Posterior vena cava (tissue), 2 donors: ENCODE measurements around the gene MRPL52. TPM values are rescaled to one million over a fixed set of nuclear protein-coding genes. Genes with fewer than 3 reads are reported as not detected.

ENCODE experiments used
- DNase-seq: peaks from one replicate; pipeline ENCODE4 v3.0.0-alpha.2; 2020; ENCODE audit warnings: low spot score
- intact Hi-C, 2 donors: fragments of 100-400 bp; cut with DNase I; formaldehyde crosslinking; loops; one replicate each; pipeline versions ENCODE4 v1.14.1 to v1.14.2; 2022 to 2023
- total RNA-seq, 2 donors: library from RNA; stranded (reverse); fragmentation: NEBNext Ultra II Directional; extraction: Animal tissue kit (Norgen Biotek cat#: 25700); gene quantifications; one replicate each; pipeline ENCODE4 v1.2.1, GENCODE V29; 2021
- donor health status: DM: yes; HTN: yes; CAD: no.
- donor health status: DM: yes; HTN: yes; CAD: no.

MRPL52 gene
- total RNA-seq, 2 donors from 2014 or later = 58.5 to 58.9 TPM

DNA sequence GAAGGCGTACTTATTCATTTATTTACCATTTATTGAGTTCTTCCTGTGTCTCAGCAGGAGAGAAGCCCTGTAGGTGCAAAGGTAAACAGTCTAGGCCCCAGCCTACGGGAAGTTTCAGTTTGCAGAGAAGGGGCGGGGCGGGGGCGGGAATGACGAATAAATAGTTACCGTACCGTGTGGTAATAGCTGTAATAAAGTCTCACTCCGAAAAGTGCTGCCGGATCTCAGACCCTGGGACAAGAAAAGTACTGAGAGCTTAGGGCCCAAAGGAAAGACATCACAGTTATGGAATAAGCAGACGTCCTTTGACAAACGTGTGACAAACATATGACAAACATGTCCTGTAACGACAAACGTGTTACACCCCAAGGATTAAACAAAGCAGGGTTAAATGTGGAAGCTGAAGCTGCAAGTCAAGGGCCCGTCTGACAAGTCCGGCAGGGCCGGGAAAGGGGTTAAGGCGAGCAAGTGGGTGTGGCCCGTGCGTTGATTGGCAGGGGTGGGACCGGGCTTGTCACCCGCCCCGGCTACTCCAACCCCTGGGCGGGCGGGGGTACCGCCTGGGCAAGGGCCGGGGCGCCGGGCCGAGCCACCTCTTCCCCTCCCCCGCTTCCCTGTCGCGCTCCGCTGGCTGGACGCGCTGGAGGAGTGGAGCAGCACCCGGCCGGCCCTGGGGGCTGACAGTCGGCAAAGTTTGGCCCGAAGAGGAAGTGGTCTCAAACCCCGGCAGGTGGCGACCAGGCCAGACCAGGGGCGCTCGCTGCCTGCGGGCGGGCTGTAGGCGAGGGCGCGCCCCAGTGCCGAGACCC, 41.7 kb downstream of the MRPL52 start, which contains the start of gene LRP10:
Gene LRP10 (plus strand): TSS at position 517 of the 809 bp plus-strand sequence. CDS start 564 bp downstream, outside the sequence.
- DNase-seq = peak; percentile 96
- intact Hi-C loops = loop anchor here in 1 of 2 donors (5.0 kb wide), 1 partner anchor 451 kb away; the partner anchor contains the start of gene PABPN1

DNA sequence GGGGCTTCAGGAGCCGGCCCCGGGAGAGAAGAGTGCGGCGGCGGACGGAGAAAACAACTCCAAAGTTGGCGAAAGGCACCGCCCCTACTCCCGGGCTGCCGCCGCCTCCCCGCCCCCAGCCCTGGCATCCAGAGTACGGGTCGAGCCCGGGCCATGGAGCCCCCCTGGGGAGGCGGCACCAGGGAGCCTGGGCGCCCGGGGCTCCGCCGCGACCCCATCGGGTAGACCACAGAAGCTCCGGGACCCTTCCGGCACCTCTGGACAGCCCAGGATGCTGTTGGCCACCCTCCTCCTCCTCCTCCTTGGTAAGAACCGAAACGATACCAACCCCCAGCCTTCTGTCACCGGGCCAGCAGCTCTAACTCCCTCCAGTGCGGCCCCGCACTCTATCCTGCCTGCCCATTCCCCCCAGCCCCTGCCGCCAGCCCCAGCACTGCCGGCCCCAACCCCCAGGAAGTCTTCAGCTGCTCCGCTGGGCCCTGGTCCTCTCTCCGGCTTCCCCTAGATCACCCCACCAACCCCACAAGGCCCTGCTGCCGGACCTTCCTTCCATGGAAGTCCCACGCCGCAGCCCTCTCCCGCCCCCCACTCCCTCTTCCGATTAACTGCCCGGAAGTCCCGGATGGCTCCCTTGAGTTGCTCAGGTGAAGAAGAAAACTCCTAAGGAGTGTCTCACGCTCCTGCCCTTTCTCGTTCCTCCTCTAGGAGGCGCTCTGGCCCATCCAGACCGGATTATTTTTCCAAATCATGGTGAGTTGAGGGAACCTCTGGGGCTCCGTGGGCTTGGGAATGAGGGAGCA, 42.5 kb downstream of the MRPL52 start:
- peak; percentile 93 for DNase-seq
- intact Hi-C loops = loop anchor here in 1 of 2 donors (5.0 kb wide), 1 partner anchor 450 kb away; the partner anchor contains the start of gene PABPN1

DNA sequence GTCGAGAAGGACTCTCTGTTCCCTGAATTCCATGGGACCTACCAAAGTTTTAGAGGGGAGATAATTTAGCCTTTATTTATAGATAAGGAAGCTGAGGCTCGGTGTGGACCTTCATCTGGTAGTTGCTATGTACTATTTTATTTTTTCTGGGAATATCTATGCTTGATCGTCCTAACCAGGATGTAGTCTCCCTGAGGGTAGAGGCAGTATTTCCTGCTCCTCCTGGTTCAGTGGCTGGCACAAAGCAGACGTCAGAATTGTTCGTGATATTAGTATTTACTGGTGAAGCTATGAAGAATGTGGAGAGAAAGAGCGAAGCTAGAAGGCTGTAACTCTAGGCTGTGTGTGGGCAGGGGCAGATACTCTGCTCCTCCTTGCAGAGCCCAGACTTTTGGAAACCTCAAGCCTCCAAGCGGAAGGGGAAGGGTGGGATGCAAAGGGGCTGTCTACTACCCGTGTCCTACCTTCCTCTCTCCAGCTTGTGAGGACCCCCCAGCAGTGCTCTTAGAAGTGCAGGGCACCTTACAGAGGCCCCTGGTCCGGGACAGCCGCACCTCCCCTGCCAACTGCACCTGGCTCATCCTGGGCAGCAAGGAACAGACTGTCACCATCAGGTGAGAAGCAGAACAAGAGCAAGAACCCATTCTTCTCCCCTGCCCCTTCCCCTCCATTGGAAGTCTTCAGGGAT, 43.3 kb downstream of the MRPL52 start:
- intact Hi-C loops = loop anchor here in 1 of 2 donors (5.0 kb wide), 1 partner anchor 449 kb away; the partner anchor contains the start of gene PABPN1
- DNase-seq = no peak

DNA sequence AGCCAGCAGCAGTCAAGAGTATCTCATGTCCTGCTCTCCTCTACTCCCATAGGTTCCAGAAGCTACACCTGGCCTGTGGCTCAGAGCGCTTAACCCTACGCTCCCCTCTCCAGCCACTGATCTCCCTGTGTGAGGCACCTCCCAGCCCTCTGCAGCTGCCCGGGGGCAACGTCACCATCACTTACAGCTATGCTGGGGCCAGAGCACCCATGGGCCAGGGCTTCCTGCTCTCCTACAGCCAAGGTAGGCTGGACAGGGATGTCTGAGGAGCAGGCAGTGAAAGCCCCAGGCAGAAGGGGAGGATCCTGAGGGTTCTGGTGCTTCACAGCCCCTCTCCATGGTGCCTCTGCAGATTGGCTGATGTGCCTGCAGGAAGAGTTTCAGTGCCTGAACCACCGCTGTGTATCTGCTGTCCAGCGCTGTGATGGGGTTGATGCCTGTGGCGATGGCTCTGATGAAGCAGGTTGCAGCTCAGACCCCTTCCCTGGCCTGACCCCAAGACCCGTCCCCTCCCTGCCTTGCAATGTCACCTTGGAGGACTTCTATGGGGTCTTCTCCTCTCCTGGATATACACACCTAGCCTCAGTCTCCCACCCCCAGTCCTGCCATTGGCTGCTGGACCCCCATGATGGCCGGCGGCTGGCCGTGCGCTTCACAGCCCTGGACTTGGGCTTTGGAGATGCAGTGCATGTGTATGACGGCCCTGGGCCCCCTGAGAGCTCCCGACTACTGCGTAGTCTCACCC, 45.5 kb downstream of the MRPL52 start:
- intact Hi-C loops = no loop called here
- DNase-seq = no peak

DNA sequence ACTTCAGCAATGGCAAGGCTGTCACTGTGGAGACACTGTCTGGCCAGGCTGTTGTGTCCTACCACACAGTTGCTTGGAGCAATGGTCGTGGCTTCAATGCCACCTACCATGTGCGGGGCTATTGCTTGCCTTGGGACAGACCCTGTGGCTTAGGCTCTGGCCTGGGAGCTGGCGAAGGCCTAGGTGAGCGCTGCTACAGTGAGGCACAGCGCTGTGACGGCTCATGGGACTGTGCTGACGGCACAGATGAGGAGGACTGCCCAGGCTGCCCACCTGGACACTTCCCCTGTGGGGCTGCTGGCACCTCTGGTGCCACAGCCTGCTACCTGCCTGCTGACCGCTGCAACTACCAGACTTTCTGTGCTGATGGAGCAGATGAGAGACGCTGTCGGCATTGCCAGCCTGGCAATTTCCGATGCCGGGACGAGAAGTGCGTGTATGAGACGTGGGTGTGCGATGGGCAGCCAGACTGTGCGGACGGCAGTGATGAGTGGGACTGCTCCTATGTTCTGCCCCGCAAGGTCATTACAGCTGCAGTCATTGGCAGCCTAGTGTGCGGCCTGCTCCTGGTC, 46.1 kb downstream of the MRPL52 start:
- DNase-seq = no peak
- intact Hi-C loops = no loop called here

DNA sequence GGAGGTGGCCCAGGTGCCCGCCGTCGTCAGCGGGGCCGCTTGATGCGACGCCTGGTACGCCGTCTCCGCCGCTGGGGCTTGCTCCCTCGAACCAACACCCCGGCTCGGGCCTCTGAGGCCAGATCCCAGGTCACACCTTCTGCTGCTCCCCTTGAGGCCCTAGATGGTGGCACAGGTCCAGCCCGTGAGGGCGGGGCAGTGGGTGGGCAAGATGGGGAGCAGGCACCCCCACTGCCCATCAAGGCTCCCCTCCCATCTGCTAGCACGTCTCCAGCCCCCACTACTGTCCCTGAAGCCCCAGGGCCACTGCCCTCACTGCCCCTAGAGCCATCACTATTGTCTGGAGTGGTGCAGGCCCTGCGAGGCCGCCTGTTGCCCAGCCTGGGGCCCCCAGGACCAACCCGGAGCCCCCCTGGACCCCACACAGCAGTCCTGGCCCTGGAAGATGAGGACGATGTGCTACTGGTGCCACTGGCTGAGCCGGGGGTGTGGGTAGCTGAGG, 47.4 kb downstream of the MRPL52 start:
- intact Hi-C loops = no loop called here
- no peak for DNase-seq

DNA sequence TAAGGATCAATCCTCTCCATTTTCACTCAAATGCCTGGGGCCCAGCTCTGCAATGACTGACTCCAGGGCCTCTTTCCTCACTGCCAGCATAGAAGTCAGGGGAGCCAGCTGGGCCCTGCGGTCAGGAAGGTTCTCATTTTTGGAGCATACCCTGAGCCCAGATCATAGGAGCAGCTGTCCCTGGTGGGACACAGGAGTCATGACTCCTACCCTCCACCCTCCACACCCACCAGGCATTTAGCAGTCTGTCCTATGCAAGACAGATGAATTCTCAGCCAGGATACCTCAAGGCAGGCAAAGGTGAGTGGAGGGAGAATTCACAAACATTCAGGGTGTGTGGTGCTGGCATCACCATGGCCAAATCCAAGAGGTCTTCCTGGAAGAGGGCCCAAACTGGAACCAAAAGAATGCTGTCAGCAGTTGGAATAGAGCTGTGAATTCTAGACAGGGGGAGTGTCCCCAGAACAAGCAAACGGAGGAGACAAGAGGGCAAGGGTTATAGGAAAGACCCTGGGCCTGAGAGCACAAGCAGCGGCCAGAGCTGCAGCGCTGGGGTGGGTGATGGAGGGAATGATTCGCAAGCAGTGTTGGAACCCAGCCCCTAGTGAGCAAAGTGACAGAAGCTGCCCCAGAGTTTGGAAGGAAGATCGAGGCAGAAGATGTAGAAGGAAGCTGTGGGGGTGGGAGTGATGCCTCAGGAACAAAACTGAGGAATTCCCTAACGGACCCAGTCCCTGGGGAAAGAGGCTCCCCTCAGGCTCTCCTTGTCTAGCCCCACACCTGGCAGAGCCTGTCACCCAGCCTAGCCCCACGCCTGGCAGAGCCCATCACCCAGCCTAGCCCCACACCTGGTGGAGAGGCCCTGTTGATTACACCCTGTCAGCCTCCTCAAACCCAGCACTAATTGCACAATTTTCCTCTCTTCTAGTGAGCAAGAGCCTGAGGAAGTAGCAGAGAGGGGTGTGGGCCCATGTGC, 48.9 kb downstream of the MRPL52 start:
- DNase-seq = no peak
- intact Hi-C loops = no loop called here

DNA sequence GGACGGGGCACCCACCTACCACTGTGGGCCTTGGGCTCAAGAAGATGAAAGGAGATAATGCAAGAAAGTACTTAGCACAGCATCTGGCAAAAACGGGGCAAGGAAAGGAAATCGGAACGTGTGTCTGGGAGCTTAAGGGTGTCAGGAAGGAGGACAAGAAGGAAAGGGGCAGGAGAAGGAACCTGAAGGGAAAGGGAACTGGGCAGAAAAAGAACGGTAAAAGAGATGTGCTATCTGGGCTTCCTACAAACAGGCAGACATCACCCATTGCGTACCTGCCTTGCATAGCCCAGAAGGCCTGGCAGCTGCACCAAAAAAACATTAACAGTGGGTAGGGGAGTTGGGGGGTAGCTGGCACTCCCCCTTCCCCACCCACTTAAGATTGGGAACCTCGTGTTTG, 52.4 kb downstream of the MRPL52 start:
- intact Hi-C loops = no loop called here
- no peak for DNase-seq

DNA sequence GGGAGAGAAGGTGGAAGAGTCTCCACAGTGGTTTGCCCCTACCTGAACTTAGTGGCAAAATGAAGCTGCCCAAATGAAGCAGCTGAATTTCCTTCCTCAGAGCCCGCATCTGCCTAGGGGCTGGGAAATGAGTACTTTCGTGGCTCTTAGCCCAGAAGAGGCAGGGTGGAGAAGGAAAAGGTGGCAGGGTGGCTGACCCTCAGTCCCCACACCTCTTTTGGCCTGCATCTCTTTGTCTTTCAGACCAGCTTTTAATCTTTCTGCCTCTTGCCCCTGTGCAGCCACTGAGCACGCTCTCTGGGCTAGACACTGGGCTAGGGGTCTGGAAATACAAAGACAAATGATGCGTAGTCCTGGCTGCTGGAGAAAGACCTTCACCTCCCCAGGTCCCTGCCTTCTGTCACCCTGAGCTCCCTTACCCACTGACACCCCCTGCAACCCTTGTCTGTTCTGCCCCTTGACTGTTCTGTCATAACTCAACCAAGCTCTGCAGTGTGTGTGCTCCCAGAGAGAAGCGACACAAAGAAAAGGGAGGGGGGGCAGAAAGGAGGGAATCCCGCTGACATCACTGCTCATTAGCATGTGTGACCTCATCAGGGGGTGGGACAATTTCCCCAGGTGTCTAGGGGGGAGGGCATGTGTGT, 53.0 kb downstream of the MRPL52 start:
- intact Hi-C loops = no loop called here
- DNase-seq = no peak

DNA sequence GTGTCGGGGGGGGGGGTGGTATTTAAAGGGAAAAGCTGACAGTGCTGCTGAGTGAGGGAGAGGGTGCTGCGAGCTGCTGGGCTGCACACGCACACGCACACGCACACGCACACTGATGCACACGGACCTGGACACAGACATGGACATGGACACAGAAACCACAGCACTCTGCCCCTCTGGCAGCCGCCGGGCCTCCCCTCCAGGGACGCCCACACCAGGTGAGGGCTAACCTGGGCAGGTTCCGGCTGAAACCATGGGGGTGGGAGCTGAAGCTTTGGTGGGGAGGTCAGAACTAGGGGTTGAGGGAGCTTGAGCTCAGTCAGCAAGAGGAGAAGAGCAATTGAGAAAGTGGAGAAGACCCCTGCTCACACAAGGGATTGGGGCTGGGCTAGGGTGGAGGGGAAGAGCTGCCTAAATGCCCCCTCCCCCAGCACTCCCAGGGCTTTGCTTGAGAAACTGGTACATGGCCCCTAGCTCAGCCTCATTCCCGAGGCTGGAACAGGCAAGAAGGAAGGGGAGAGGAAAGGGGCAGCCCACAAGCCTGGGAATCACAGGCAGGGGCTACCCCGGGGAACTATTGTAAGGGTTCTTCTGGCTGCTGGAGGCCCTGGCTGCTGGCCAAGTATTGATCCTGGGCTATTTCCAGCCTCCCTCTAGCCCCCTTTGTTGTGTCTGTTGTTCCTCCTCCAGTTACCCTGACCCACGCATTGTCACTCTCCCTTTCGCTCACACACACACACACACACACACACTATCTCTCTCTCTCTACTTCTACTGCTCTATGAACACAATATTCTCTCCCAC, 53.7 kb downstream of the MRPL52 start, which contains the start of gene REM2:
Gene REM2 (plus strand): TSS at position 50 of the 804 bp plus-strand sequence. CDS start 66 bp downstream, at position 116.
- intact Hi-C loops = no loop called here
- DNase-seq = no peak

DNA sequence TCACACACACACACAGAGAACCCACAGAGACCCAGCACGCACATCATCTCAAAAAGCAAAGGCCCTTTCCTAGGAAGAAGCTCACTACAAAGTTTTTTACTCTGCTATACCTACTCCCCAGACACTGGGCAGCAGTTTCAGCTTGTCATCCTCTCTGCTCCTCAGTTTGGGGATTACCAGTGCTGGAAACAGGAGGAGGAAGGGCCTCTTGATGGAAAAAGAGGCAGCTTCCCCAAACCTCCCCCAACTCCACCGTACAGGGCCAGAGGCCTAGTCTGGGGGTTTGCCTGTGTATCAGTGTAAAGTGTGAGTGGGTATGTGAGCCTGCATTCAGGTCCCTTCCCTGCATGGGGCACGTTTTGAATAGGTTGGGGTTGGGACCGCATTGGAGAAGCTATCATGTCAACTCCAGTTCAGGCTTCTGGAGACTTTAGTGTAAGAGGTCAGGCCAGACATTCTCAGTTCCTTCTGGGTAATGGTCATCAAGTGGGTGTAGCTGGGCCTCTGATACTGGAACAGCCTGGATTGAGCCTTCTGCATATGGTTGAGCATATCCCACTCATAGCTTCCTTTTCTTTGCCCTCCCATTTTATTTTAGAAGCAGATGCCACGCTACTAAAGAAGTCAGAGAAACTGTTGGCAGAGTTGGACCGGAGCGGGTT, 54.5 kb downstream of the MRPL52 start:
- intact Hi-C loops = no loop called here
- no peak for DNase-seq
